ENCODE measurements around the gene UVRAG. TPM values are rescaled to one million over a fixed set of nuclear protein-coding genes. Genes with fewer than 3 reads are reported as not detected.

The UVRAG gene
- total and polyA plus RNA-seq, 9 donors: 10.1 to 26.7 (median 19.2) TPM

GRCh38 chr11:75853971-75854370, 39.0 kb downstream of the UVRAG start:
- 81 to 95% (median 90%) methylated on average over 1 of the region's 1 CpG for WGBS, 3 donors
- Histone ChIP-seq H3K27ac (no peak overlapping the region), H3K4me3 (no peak overlapping the region), H3K4me1 (ENCODE audit: insufficient read depth) (peaks cover 4% of the 10 kb centered on the region), H3K36me3 (no peaks in the 10 kb centered on the region), H3K27me3 (no peaks in the 10 kb centered on the region), H3K9me3 (no peaks in the 10 kb centered on the region)
- TF ChIP-seq, protein P1, sequence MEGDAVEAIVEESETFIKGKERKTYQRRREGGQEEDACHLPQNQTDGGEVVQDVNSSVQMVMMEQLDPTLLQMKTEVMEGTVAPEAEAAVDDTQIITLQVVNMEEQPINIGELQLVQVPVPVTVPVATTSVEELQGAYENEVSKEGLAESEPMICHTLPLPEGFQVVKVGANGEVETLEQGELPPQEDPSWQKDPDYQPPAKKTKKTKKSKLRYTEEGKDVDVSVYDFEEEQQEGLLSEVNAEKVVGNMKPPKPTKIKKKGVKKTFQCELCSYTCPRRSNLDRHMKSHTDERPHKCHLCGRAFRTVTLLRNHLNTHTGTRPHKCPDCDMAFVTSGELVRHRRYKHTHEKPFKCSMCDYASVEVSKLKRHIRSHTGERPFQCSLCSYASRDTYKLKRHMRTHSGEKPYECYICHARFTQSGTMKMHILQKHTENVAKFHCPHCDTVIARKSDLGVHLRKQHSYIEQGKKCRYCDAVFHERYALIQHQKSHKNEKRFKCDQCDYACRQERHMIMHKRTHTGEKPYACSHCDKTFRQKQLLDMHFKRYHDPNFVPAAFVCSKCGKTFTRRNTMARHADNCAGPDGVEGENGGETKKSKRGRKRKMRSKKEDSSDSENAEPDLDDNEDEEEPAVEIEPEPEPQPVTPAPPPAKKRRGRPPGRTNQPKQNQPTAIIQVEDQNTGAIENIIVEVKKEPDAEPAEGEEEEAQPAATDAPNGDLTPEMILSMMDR (IDR thresholded peaks at IDR 0.05): no peak
- no peak for TF ChIP-seq POLR2A (IDR thresholded peaks at IDR 0.05)
- no peak for TF ChIP-seq EP300 (IDR thresholded peaks at IDR 0.05)
- no peak for DNase-seq
- intact Hi-C loops (cut with DNase I): no loop called here

DNA sequence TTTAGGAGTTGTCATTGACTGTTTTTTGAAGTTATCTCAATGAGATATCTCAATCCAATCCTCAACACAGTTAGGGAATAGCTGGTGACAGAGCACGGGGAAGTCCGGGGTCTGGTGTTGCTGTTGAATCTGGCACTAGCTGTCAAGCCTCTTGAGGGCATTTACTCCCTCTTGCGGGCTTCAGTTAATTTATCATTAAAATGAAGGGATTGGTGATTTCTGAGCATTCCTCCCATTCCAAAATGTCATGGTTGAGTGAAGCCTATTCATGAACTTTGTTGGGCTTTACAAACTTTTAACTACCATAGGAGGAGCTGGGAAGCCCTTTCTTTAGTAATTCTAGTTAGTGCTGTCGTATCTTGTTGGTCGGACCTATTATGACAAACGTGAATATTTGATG, 40.2 kb downstream of the UVRAG start:
- no peak overlapping the region for H3K27ac ChIP-seq
- intact Hi-C loops (cut with DNase I): loop anchor here in 1 of 4 donors (1.0 kb wide), 1 partner anchor 38 kb away; no protein-coding TSS in a partner anchor
- H3K36me3 ChIP-seq: no peaks in the 10 kb centered on the region
- H3K4me3 ChIP-seq: no peak overlapping the region
- 88 to 91% (median 91%) methylated on average over 6 of the region's 6 CpGs for WGBS, 3 donors
- DNase-seq: no peak
- TF ChIP-seq POLR2A (IDR thresholded peaks at IDR 0.05) (no peak), EP300 (IDR thresholded peaks at IDR 0.05) (no peak)
- TF ChIP-seq, protein P1 (IDR thresholded peaks at IDR 0.05): no peak
- peaks cover 3% of the 10 kb centered on the region for H3K4me1 ChIP-seq (ENCODE audit: insufficient read depth)
- no peaks in the 10 kb centered on the region for H3K9me3 ChIP-seq
- no peaks in the 10 kb centered on the region for H3K27me3 ChIP-seq

GRCh38 chr11:75856912-75857311, 41.9 kb downstream of the UVRAG start:
- Histone ChIP-seq H3K4me1 (ENCODE audit: insufficient read depth) (no peaks in the 10 kb centered on the region), H3K36me3 (no peaks in the 10 kb centered on the region), H3K27ac (no peak overlapping the region), H3K4me3 (no peak overlapping the region), H3K9me3 (no peaks in the 10 kb centered on the region), H3K27me3 (no peaks in the 10 kb centered on the region)
- no peak for DNase-seq
- TF ChIP-seq POLR2A (IDR thresholded peaks at IDR 0.05) (no peak), EP300 (IDR thresholded peaks at IDR 0.05) (no peak)
- TF ChIP-seq, protein P1 (IDR thresholded peaks at IDR 0.05): no peak
- intact Hi-C loops (cut with DNase I): no loop called here
- WGBS, 3 donors: 89 to 91% (median 89%) methylated on average over 3 of the region's 3 CpGs

GRCh38 chr11:75858042-75858441, 43.0 kb downstream of the UVRAG start:
- intact Hi-C loops (cut with DNase I): no loop called here
- Histone ChIP-seq H3K27me3 (no peaks in the 10 kb centered on the region), H3K36me3 (no peaks in the 10 kb centered on the region), H3K4me1 (ENCODE audit: insufficient read depth) (no peaks in the 10 kb centered on the region), H3K9me3 (no peaks in the 10 kb centered on the region), H3K4me3 (no peak overlapping the region), H3K27ac (no peak overlapping the region)
- TF ChIP-seq, protein P1 (IDR thresholded peaks at IDR 0.05): no peak
- TF ChIP-seq EP300 (IDR thresholded peaks at IDR 0.05) (no peak), POLR2A (IDR thresholded peaks at IDR 0.05) (no peak)
- no peak for DNase-seq

Data from ovary (tissue), 9 donors.